Hindlimb muscle (tissue), 1 donor: ENCODE data around the gene LTB4R. TPM values are rescaled to one million over a fixed set of nuclear protein-coding genes. Genes with fewer than 3 reads are reported as not detected.

Experiments used
- polyA plus RNA-seq: library from polyadenylated mRNA; unstranded; fragments of 120-200 nt; gene quantifications from one replicate; pipeline ENCODE4 v1.2.1, GENCODE V29; 2013; ENCODE audit not compliant: insufficient read length

The LTB4R gene
- polyA plus RNA-seq, 1 donor, result 3.5 TPM

Other genes starting within 250 kb of the LTB4R start
- not detected for gene CPNE6, start 239.9 kb upstream of the LTB4R start, polyA plus RNA-seq
- gene PCK2, start 217.2 kb upstream of the LTB4R start, polyA plus RNA-seq, result 4.3 TPM
- gene DCAF11, start 196.7 kb upstream of the LTB4R start, polyA plus RNA-seq, result 48.2 TPM
- gene NRL, start 196.6 kb upstream of the LTB4R start, polyA plus RNA-seq, result 1.7 TPM
- 146 TPM for gene FITM1, start 180.8 kb upstream of the LTB4R start, polyA plus RNA-seq
- 110 TPM for gene PSME1, start 175.3 kb upstream of the LTB4R start, polyA plus RNA-seq
- gene EMC9, start 169.9 kb upstream of the LTB4R start, polyA plus RNA-seq, result 29.8 TPM
- gene PSME2, start 164.9 kb upstream of the LTB4R start, polyA plus RNA-seq, result 75.2 TPM
- 39.5 TPM for gene RNF31, start 164.0 kb upstream of the LTB4R start, polyA plus RNA-seq
- gene IRF9, start 150.2 kb upstream of the LTB4R start, polyA plus RNA-seq, result 32.6 TPM
- 14.5 TPM for gene REC8, start 139.4 kb upstream of the LTB4R start, polyA plus RNA-seq
- 33.5 TPM for gene IPO4, start 122.7 kb upstream of the LTB4R start, polyA plus RNA-seq
- gene TM9SF1, start 116.1 kb upstream of the LTB4R start, polyA plus RNA-seq, result 18.6 TPM
- gene TSSK4, start 105.8 kb upstream of the LTB4R start, polyA plus RNA-seq, result 4.5 TPM
- 37.6 TPM for gene CHMP4A, start 98.0 kb upstream of the LTB4R start, polyA plus RNA-seq
- 9.3 TPM for gene MDP1, start 95.4 kb upstream of the LTB4R start, polyA plus RNA-seq
- 176 TPM for gene NEDD8, start 79.1 kb upstream of the LTB4R start, polyA plus RNA-seq
- 45.8 TPM for gene GMPR2, start 78.6 kb upstream of the LTB4R start, polyA plus RNA-seq
- 39.0 TPM for gene TINF2, start 68.9 kb upstream of the LTB4R start, polyA plus RNA-seq
- gene TGM1, start 48.3 kb upstream of the LTB4R start, polyA plus RNA-seq, result 2.1 TPM
- gene RABGGTA, start 39.9 kb upstream of the LTB4R start, polyA plus RNA-seq, result 15.0 TPM
- 14.7 TPM for gene DHRS1, start 11.7 kb upstream of the LTB4R start, polyA plus RNA-seq
- 22.6 TPM for gene NOP9, start 11.7 kb upstream of the LTB4R start, polyA plus RNA-seq
- 10.3 TPM for gene CIDEB, start 3.5 kb upstream of the LTB4R start, polyA plus RNA-seq
- gene LTB4R2, start 1.4 kb upstream of the LTB4R start, polyA plus RNA-seq, result 4.1 TPM
- gene ADCY4, start 23.6 kb downstream of the LTB4R start, polyA plus RNA-seq, result 17.0 TPM
- gene RIPK3, start 28.5 kb downstream of the LTB4R start, polyA plus RNA-seq, result 2.1 TPM
- 34.8 TPM for gene NFATC4, start 56.7 kb downstream of the LTB4R start, polyA plus RNA-seq
- gene NYNRIN, start 87.5 kb downstream of the LTB4R start, polyA plus RNA-seq, result 25.1 TPM
- gene CBLN3, start 118.2 kb downstream of the LTB4R start, polyA plus RNA-seq, result 2.6 TPM
- 37.8 TPM for gene KHNYN, start 118.5 kb downstream of the LTB4R start, polyA plus RNA-seq
- 62.9 TPM for gene SDR39U1, start 131.3 kb downstream of the LTB4R start, polyA plus RNA-seq
- not detected for gene CMA1, start 196.8 kb downstream of the LTB4R start, polyA plus RNA-seq